ENCODE measurements around the gene SOD3. TPM values are rescaled to one million over a fixed set of nuclear protein-coding genes. Genes with fewer than 3 reads are reported as not detected.

Gene SOD3
- total and polyA plus RNA-seq, 2 of the 13 experiments (the other 11 are each of a cell fraction or from before 2014, with no cell fraction given), result 0.04 TPM; not detected in 1

GRCh38 chr4:24748758-24749350 lies 46.5 kb upstream of the SOD3 start:
- no peaks in the 10 kb centered on the region for H3K36me3 ChIP-seq (replicated peaks in 1 of 2; ENCODE audit: control insufficient read depth in 1 of 2, insufficient read depth in 2 of 2, low read length in 2 of 2)
- H3K27ac ChIP-seq (ENCODE audit: extremely low read length, insufficient read depth, low read length), result no peak overlapping the region
- POLR2A ChIA-PET, result no interaction called here
- CTCF ChIA-PET (ENCODE audit: low intra/inter-chr PET ratio, low total read pairs), result no interaction called here
- TF ChIP-seq, protein P1, sequence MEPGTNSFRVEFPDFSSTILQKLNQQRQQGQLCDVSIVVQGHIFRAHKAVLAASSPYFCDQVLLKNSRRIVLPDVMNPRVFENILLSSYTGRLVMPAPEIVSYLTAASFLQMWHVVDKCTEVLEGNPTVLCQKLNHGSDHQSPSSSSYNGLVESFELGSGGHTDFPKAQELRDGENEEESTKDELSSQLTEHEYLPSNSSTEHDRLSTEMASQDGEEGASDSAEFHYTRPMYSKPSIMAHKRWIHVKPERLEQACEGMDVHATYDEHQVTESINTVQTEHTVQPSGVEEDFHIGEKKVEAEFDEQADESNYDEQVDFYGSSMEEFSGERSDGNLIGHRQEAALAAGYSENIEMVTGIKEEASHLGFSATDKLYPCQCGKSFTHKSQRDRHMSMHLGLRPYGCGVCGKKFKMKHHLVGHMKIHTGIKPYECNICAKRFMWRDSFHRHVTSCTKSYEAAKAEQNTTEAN (CRISPR knock-in tag; conservative IDR thresholded peaks at IDR 0.05), result no peak
- TF ChIP-seq HNRNPL (IDR thresholded peaks at IDR 0.05; ENCODE audit: low read depth, low read length), result no peak
- no peak for TF ChIP-seq ZSCAN12 (CRISPR knock-in tag; IDR thresholded peaks at IDR 0.05)
- no peak for TF ChIP-seq ZNF660 (CRISPR knock-in tag; IDR thresholded peaks at IDR 0.05; ENCODE audit: borderline replicate concordance, low read depth)
- TF ChIP-seq ZNF777 (CRISPR knock-in tag; IDR thresholded peaks at IDR 0.05), result no peak
- no peak for TF ChIP-seq TRAFD1 (CRISPR knock-in tag; IDR thresholded peaks at IDR 0.05; ENCODE audit: borderline replicate concordance)
- TF ChIP-seq, protein P2, sequence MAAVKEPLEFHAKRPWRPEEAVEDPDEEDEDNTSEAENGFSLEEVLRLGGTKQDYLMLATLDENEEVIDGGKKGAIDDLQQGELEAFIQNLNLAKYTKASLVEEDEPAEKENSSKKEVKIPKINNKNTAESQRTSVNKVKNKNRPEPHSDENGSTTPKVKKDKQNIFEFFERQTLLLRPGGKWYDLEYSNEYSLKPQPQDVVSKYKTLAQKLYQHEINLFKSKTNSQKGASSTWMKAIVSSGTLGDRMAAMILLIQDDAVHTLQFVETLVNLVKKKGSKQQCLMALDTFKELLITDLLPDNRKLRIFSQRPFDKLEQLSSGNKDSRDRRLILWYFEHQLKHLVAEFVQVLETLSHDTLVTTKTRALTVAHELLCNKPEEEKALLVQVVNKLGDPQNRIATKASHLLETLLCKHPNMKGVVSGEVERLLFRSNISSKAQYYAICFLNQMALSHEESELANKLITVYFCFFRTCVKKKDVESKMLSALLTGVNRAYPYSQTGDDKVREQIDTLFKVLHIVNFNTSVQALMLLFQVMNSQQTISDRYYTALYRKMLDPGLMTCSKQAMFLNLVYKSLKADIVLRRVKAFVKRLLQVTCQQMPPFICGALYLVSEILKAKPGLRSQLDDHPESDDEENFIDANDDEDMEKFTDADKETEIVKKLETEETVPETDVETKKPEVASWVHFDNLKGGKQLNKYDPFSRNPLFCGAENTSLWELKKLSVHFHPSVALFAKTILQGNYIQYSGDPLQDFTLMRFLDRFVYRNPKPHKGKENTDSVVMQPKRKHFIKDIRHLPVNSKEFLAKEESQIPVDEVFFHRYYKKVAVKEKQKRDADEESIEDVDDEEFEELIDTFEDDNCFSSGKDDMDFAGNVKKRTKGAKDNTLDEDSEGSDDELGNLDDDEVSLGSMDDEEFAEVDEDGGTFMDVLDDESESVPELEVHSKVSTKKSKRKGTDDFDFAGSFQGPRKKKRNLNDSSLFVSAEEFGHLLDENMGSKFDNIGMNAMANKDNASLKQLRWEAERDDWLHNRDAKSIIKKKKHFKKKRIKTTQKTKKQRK (IDR thresholded peaks at IDR 0.05; ENCODE audit: low read length), result no peak
- TF ChIP-seq PLSCR1 (CRISPR knock-in tag; IDR thresholded peaks at IDR 0.05; ENCODE audit: borderline replicate concordance), result no peak
- TF ChIP-seq HMGXB3 (CRISPR knock-in tag; IDR thresholded peaks at IDR 0.05; ENCODE audit: borderline replicate concordance), result no peak
- TF ChIP-seq ZNF331 (CRISPR knock-in tag; IDR thresholded peaks at IDR 0.05), result no peak
- H3K79me2 ChIP-seq (ENCODE audit: insufficient read depth, low read length), result no peaks in the 10 kb centered on the region
- DNase-seq (ENCODE audit: low spot score) (no peak), FAIRE-seq (no peak), ATAC-seq (no peak)
- in situ Hi-C loops (cut with HindIII; ENCODE audit: extremely low pct_ligation_motif_present, low pct_unique_long_range_greater_than_20kb) (no loop called here), intact Hi-C loops (cut with micrococcal nuclease; ENCODE audit: unreplicated experiment) (no loop called here)
- no peak overlapping the region for H3K4me2 ChIP-seq (ENCODE audit: low read depth, low read length)
- WGBS (ENCODE audit: low lambda C conversion rate), result 20% methylated on average over 10 of the region's 10 CpGs
- no peaks in the 10 kb centered on the region for H3K27me3 ChIP-seq (ENCODE audit: control insufficient read depth in 1 of 2, insufficient read depth in 2 of 2, low read length in 2 of 2)
- H2AFZ ChIP-seq (ENCODE audit: low read length), result no peak overlapping the region
- H4K20me1 ChIP-seq (ENCODE audit: insufficient read depth, low read length), result no peaks in the 10 kb centered on the region
- H3K4me1 ChIP-seq (ENCODE audit: insufficient read depth, low read length), result no peaks in the 10 kb centered on the region
- no peak overlapping the region for H3K9ac ChIP-seq (ENCODE audit: insufficient read depth, low read depth, low read length)
- H3K9me3 ChIP-seq (ENCODE audit: low read length), result no peaks in the 10 kb centered on the region
- H3K4me3 ChIP-seq (replicated peaks in 1 of 3; ENCODE audit: insufficient read depth in 1 of 3, low read depth in 2 of 3, low read length in 3 of 3), result no peak overlapping the region
- BruUV-seq (replicated peaks), result no TSS peak
